Thyroid gland (tissue), 4 donors: Measurements from ENCODE around the gene KRT8. TPM values are rescaled to one million over a fixed set of nuclear protein-coding genes. Genes with fewer than 3 reads are reported as not detected.
"Not testable (repeated sequence)": the region's sequence is repeated elsewhere in the genome, so short reads cannot be mapped to it uniquely, and the experiment has no call there.

Source experiments
- DNase-seq, 2 donors: peaks; one replicate each; pipeline ENCODE4 v3.0.0-alpha.2; 2019
- H3K27ac ChIP-seq, 3 donors: fragments of 200-600 bp; sonication (generic); 1 replicate in 2 of 3; 2 replicates in 1 of 3; pipeline ENCODE4 v1.5.1; 2016 to 2019; ENCODE audit warnings: mild to moderate bottlenecking in 1 of 3, moderate library complexity in 1 of 3
- H3K27me3 ChIP-seq: fragments of 200-600 bp; sonication (generic); one replicate; pipeline ENCODE4 v1.5.1; 2019
- H3K36me3 ChIP-seq, 2 donors: fragments of 200-600 bp; sonication (generic); one replicate each; pipeline ENCODE4 v1.5.1; 2016 to 2019
- H3K4me1 ChIP-seq, 2 donors: fragments of 200-600 bp; sonication (generic); one replicate each; pipeline ENCODE4 v1.5.1; 2017 to 2019
- H3K4me3 ChIP-seq, 3 donors: fragments of 200-600 bp; sonication (generic); replicated peaks in 1 of 3; 1 replicate in 2 of 3; 2 replicates in 1 of 3; pipeline ENCODE4 v1.5.1; 2016; ENCODE audit warnings: mild to moderate bottlenecking in 1 of 3
- H3K9me3 ChIP-seq: fragments of 200-600 bp; sonication (generic); one replicate; pipeline ENCODE4 v1.5.1; 2017
- POLR2A ChIP-seq, 2 donors: fragments of 450-650 bp; IDR thresholded peaks; one replicate each; pipeline ENCODE4 v1.6.1; 2017; ENCODE audit warnings: antibody characterized with exemption in 2 of 2, mild to moderate bottlenecking in 2 of 2, moderate library complexity in 1 of 2
- WGBS, 2 donors: methylation state at CpG; one replicate each; pipeline ENCODE4 v1.1.5; 2017; 5-methylcytosine and 5-hydroxymethylcytosine counted together
- intact Hi-C: fragments of 100-400 bp; cut with DNase I; formaldehyde crosslinking; loops from one replicate; pipeline ENCODE4 v1.15.1; 2023
- total RNA-seq, 4 donors: library from RNA; depleted of rRNA; stranded (reverse); fragments of >200 nt; gene quantifications; one replicate each; pipeline ENCODE4 v1.2.3, GENCODE V29; 2016
- TF ChIP-seq, protein P1 (sequence below), 6 experiments: fragments of 200-600 bp in 3 of 6; fragments of 450-650 bp in 3 of 6; sonication (generic) in 3 of 6; IDR thresholded peaks; one replicate each; pipeline ENCODE4 v1.5.1; 2016 to 2019; ENCODE audit warnings: antibody characterized with exemption in 6 of 6, mild to moderate bottlenecking in 2 of 6, inconsistent platforms in 1 of 6, moderate library complexity in 1 of 6

The KRT8 gene
- total RNA-seq, 4 donors from 2014 or later: 364 to 1,037 (median 698) TPM

DNA sequence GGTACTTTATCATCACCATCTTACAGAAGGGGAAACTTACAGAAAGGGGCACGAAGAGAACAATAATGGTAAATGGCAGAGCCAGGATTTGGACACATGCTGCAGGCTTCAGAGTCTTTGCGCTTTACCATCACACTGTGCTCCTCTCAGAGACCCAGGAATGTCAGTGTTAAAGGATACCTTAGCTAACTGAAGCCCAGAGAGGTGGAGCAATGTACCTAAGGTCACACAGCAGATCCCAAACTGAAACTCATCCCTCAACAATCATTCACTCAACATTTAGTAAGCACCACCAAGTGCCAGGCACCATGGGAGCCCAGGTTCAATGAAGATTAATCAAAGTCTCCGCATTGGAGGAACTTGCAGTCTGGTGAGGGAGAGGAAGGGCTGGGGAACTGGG is 48.1 kb downstream of the KRT8 start:
- H3K9me3 ChIP-seq: no peaks in the 10 kb centered on the region

DNA sequence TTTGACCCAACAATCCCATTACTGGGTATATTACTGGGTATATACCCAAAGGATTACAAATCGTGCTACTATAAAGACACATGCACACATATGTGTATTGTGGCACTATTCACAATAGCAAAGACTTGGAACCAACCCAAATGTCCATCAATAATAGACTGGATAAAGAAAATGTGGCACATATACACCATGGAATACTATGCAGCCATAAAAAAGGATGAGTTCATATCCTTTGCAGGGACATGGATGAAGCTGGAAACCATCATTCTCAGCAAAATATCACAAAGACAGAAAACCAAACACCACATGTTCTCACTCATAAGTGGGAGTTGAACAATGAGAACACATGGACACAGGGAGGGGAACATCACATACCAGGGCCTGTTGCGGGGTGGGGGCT is 48.8 kb downstream of the KRT8 start:
- H3K4me3 ChIP-seq, H3K9me3 ChIP-seq, H3K4me1 ChIP-seq, H3K27me3 ChIP-seq, H3K36me3 ChIP-seq, intact Hi-C loops, H3K27ac ChIP-seq, DNase-seq: not testable (repeated sequence)
- WGBS, 2 donors: 95 to 97% methylated on average over 2 of the region's 2 CpGs

More for the DNA sequence above, 48.1 kb downstream of the KRT8 start:
- WGBS, 2 donors: 88 to 92% methylated on average over 3 of the region's 3 CpGs
- H3K4me1 ChIP-seq: no peaks in the 10 kb centered on the region
- no peaks in the 10 kb centered on the region for H3K27me3 ChIP-seq
- TF ChIP-seq, protein P1, sequence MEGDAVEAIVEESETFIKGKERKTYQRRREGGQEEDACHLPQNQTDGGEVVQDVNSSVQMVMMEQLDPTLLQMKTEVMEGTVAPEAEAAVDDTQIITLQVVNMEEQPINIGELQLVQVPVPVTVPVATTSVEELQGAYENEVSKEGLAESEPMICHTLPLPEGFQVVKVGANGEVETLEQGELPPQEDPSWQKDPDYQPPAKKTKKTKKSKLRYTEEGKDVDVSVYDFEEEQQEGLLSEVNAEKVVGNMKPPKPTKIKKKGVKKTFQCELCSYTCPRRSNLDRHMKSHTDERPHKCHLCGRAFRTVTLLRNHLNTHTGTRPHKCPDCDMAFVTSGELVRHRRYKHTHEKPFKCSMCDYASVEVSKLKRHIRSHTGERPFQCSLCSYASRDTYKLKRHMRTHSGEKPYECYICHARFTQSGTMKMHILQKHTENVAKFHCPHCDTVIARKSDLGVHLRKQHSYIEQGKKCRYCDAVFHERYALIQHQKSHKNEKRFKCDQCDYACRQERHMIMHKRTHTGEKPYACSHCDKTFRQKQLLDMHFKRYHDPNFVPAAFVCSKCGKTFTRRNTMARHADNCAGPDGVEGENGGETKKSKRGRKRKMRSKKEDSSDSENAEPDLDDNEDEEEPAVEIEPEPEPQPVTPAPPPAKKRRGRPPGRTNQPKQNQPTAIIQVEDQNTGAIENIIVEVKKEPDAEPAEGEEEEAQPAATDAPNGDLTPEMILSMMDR (IDR thresholded peaks at IDR 0.05): no peak
- DNase-seq: no peak
- H3K4me3 ChIP-seq: no peak overlapping the region
- intact Hi-C loops: no loop called here
- no peak overlapping the region for H3K27ac ChIP-seq
- no peaks in the 10 kb centered on the region for H3K36me3 ChIP-seq

DNA sequence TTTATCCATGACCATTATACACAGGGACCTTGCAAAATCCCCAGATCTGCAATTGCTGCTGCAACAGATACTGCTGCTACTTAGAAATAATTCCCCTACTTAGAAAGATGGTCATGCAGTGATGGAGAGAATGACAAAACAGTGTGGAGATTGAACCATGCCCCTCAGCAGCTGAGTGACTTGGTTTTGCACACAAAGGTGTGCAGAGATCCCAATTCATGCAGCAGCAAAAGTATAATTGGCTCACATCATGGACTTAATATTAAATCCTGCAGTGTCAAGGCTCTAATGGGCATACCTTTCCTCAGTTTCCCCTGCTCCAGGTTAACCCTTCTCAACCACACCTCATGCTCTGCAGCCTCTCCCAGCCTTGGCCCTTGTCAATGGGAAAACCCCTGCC is 53.1 kb downstream of the KRT8 start:
- H3K4me3 ChIP-seq: no peak overlapping the region
- H3K27ac ChIP-seq: no peak overlapping the region
- no peak for TF ChIP-seq POLR2A (IDR thresholded peaks at IDR 0.05)
- TF ChIP-seq, protein P1 (IDR thresholded peaks at IDR 0.05): no peak
- intact Hi-C loops: no loop called here
- no peaks in the 10 kb centered on the region for H3K36me3 ChIP-seq
- no peak for DNase-seq
- peaks cover 13 to 25% of the 10 kb centered on the region in 2 donors for H3K4me1 ChIP-seq
- no peaks in the 10 kb centered on the region for H3K9me3 ChIP-seq
- H3K27me3 ChIP-seq: no peaks in the 10 kb centered on the region

DNA sequence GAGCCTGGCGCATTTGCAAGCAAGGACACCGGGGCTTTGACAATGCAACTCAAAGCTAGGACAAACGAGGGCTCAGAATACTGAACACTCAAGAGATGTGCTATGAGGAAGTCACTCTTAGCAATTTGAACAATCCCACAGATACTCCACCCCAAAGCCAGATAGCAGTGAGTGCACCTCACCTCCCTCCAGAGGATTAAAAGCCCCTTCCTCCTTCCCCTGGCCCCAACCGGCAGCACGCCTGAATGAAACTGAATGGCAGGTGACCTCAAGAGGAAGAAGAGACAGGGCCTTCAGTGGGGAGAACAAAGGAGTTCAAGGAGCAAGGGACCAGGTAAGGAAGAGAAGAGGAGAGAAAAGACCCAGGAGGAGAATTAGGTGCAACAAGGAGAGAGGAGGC is 54.2 kb downstream of the KRT8 start:
- H3K4me1 ChIP-seq: peaks cover 13 to 25% of the 10 kb centered on the region in 2 donors
- no peaks in the 10 kb centered on the region for H3K9me3 ChIP-seq
- WGBS, 2 donors: 82 to 85% methylated on average over 5 of the region's 5 CpGs
- no peaks in the 10 kb centered on the region for H3K27me3 ChIP-seq
- no peak overlapping the region for H3K27ac ChIP-seq
- intact Hi-C loops: no loop called here
- TF ChIP-seq, protein P1 (IDR thresholded peaks at IDR 0.05): no peak
- TF ChIP-seq POLR2A (IDR thresholded peaks at IDR 0.05): no peak
- no peak overlapping the region for H3K4me3 ChIP-seq
- no peak for DNase-seq
- H3K36me3 ChIP-seq: no peaks in the 10 kb centered on the region

DNA sequence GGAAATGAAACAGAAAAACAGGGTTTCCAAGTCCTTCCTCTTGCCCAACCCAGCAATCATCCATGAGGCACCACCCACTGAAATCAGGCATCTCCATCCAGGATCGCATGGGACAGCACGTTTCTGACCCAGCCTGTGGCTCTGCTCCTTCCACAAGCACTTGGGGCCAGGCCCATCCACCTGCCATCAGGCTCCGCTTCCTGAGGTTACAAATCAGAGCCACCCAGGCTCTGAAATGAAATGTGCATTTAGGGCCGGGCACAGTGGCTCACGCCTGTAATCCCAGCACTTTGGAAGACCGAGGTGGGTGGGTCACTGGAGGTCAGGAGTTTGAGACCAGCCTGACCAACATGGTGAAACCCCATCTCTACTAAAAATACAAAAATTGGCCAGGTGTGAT is 55.4 kb downstream of the KRT8 start:
- Histone ChIP-seq H3K27me3 (no peaks in the 10 kb centered on the region), H3K4me1 (peaks cover 13 to 25% of the 10 kb centered on the region in 2 donors), H3K36me3 (no peaks in the 10 kb centered on the region), H3K9me3 (no peaks in the 10 kb centered on the region), H3K4me3 (no peak overlapping the region), H3K27ac (no peak overlapping the region)
- TF ChIP-seq, protein P1 (IDR thresholded peaks at IDR 0.05): no peak
- TF ChIP-seq POLR2A (IDR thresholded peaks at IDR 0.05): no peak
- DNase-seq: no peak
- WGBS, 2 donors: 83% methylated on average over 6 of the region's 6 CpGs
- intact Hi-C loops: loop anchor here (10.0 kb wide), 1 partner anchor 75 kb away; the partner anchor contains the start of gene KRT76
